Mesendoderm (in vitro differentiated cells): Measurements from ENCODE around the gene INPP5F.

ENCODE experiments used
- DNase-seq: peaks from one replicate; pipeline ENCODE4 v3.0.0; 2013
- H2AK5ac ChIP-seq: 2 replicates; pipeline ENCODE4 v1.6.1; 2013; ENCODE audit warnings: low read length, inconsistent platforms
- H2BK120ac ChIP-seq: 2 replicates; pipeline ENCODE4 v1.6.1; 2013; ENCODE audit warnings: low read depth, mild to moderate bottlenecking, low read length, moderate library complexity, mixed read lengths
- H2BK15ac ChIP-seq: replicated peaks from 2 replicates; pipeline ENCODE4 v1.6.1; 2013; ENCODE audit warnings: low read depth, mild to moderate bottlenecking, moderate library complexity
- H2BK5ac ChIP-seq: 2 replicates; pipeline ENCODE4 v1.6.1; 2013; ENCODE audit warnings: low read length, inconsistent platforms
- H3K18ac ChIP-seq: 2 replicates; pipeline ENCODE4 v1.6.1; 2013; ENCODE audit warnings: mild to moderate bottlenecking, low read length, mixed read lengths
- H3K23ac ChIP-seq: one replicate; pipeline ENCODE4 v1.6.1; 2013; ENCODE audit warnings: low read length
- H3K27ac ChIP-seq: 2 replicates; pipeline ENCODE4 v1.5.1; 2013; ENCODE audit warnings: low read depth, mild to moderate bottlenecking, inconsistent platforms, low read length, moderate library complexity
- H3K27me3 ChIP-seq: 2 replicates; pipeline ENCODE4 v1.6.1; 2013; ENCODE audit warnings: low read length, control low read depth, mild to moderate bottlenecking, inconsistent platforms; ENCODE audit not compliant: insufficient read depth, poor library complexity
- H3K36me3 ChIP-seq: 2 replicates; pipeline ENCODE4 v1.6.1; 2013; ENCODE audit warnings: low read length, inconsistent platforms; ENCODE audit not compliant: control insufficient read depth, insufficient read depth
- H3K4ac ChIP-seq: one replicate; pipeline ENCODE4 v1.6.1; 2013; ENCODE audit warnings: low read depth, mild to moderate bottlenecking, low read length, moderate library complexity
- H3K4me1 ChIP-seq: 2 replicates; pipeline ENCODE4 v1.6.1; 2013; ENCODE audit warnings: low read depth, low read length, inconsistent platforms; ENCODE audit not compliant: control insufficient read depth
- H3K4me2 ChIP-seq: 2 replicates; pipeline ENCODE4 v1.6.1; 2013; ENCODE audit warnings: low read length
- H3K4me3 ChIP-seq: 2 replicates; pipeline ENCODE4 v1.5.1; 2013; ENCODE audit warnings: mild to moderate bottlenecking, low read length
- H3K56ac ChIP-seq: one replicate; pipeline ENCODE4 v1.6.1; 2013; ENCODE audit warnings: low read length
- H3K79me1 ChIP-seq: 2 replicates; pipeline ENCODE4 v1.6.1; 2013; ENCODE audit warnings: low read length, inconsistent platforms
- H3K79me2 ChIP-seq: 2 replicates; pipeline ENCODE4 v1.6.1; 2013; ENCODE audit warnings: mild to moderate bottlenecking, low read length; ENCODE audit not compliant: control insufficient read depth, insufficient read depth
- H3K9ac ChIP-seq: 2 replicates; pipeline ENCODE4 v1.6.1; 2013; ENCODE audit warnings: low read length, inconsistent platforms
- H4K5ac ChIP-seq: one replicate; pipeline ENCODE4 v1.6.1; 2013; ENCODE audit warnings: low read length
- H4K8ac ChIP-seq: one replicate; pipeline ENCODE4 v1.6.1; 2013; ENCODE audit warnings: low read depth, mild to moderate bottlenecking, control low read depth, low read length, moderate library complexity
- WGBS: extraction: QIAGEN DNeasy Blood & Tissue Kit; methylation state at CpG from one replicate; pipeline ENCODE4 v1.1.7; 2013; ENCODE audit warnings: low lambda C conversion rate, missing lambda C conversion rate; ENCODE audit not compliant: insufficient coverage; ENCODE audit errors: extremely low coverage; 5-methylcytosine and 5-hydroxymethylcytosine counted together

INPP5F gene

GRCh38 chr10:119801998-119802538, 76.2 kb downstream of the INPP5F start:
- Histone ChIP-seq H2BK15ac (no peak overlapping the region), H2AK5ac (no peak overlapping the region)

GRCh38 chr10:119803264-119803663, 77.4 kb downstream of the INPP5F start:
- H3K56ac ChIP-seq = no peak overlapping the region
- H3K4me3 ChIP-seq = no peak overlapping the region
- H3K23ac ChIP-seq = no peak overlapping the region
- H2BK120ac ChIP-seq = no peak overlapping the region
- H3K4me2 ChIP-seq = no peak overlapping the region
- no peak overlapping the region for H3K27ac ChIP-seq
- H4K5ac ChIP-seq = no peak overlapping the region
- DNase-seq = no peak
- no peak overlapping the region for H3K4ac ChIP-seq
- H3K36me3 ChIP-seq = no peaks in the 10 kb centered on the region
- H2BK15ac ChIP-seq = no peak overlapping the region
- no peak overlapping the region for H3K9ac ChIP-seq
- no peaks in the 10 kb centered on the region for H3K4me1 ChIP-seq
- WGBS = no CpG with 5 or more reads among the region's 1 CpG
- no peak overlapping the region for H4K8ac ChIP-seq
- H2AK5ac ChIP-seq = no peak overlapping the region
- no peak overlapping the region for H2BK5ac ChIP-seq
- H3K79me1 ChIP-seq = no peaks in the 10 kb centered on the region
- no peak overlapping the region for H3K18ac ChIP-seq
- H3K79me2 ChIP-seq = no peaks in the 10 kb centered on the region
- H3K27me3 ChIP-seq = no peaks in the 10 kb centered on the region

More at GRCh38 chr10:119801998-119802538, 76.2 kb downstream of the INPP5F start:
- no peak overlapping the region for H4K8ac ChIP-seq
- no peak overlapping the region for H3K18ac ChIP-seq
- H3K36me3 ChIP-seq = no peaks in the 10 kb centered on the region
- no peaks in the 10 kb centered on the region for H3K79me1 ChIP-seq
- no peaks in the 10 kb centered on the region for H3K79me2 ChIP-seq
- no peak overlapping the region for H3K23ac ChIP-seq
- DNase-seq = no peak
- no peak overlapping the region for H2BK5ac ChIP-seq
- H3K4me2 ChIP-seq = no peak overlapping the region
- no peak overlapping the region for H4K5ac ChIP-seq
- no peaks in the 10 kb centered on the region for H3K4me1 ChIP-seq
- no peak overlapping the region for H3K4me3 ChIP-seq
- H3K56ac ChIP-seq = no peak overlapping the region
- no peak overlapping the region for H3K27ac ChIP-seq
- H3K27me3 ChIP-seq = no peaks in the 10 kb centered on the region
- H3K9ac ChIP-seq = no peak overlapping the region
- no peak overlapping the region for H2BK120ac ChIP-seq
- no peak overlapping the region for H3K4ac ChIP-seq
- WGBS = no CpG with 5 or more reads among the region's 6 CpGs

- whole genome bisulfite sequencing = no CpG with 5 or more reads among the region's 5 CpGs
- H3K18ac ChIP-seq = no peak overlapping the region
- no peaks in the 10 kb centered on the region for H3K27me3 ChIP-seq
- H3K4me3 ChIP-seq = no peak overlapping the region
- H2BK15ac ChIP-seq = no peak overlapping the region
- no peaks in the 10 kb centered on the region for H3K36me3 ChIP-seq
- H3K9ac ChIP-seq = no peak overlapping the region
- no peak overlapping the region for H3K56ac ChIP-seq
- H3K4me1 ChIP-seq = no peaks in the 10 kb centered on the region
- H3K4me2 ChIP-seq = no peak overlapping the region
- no peak overlapping the region for H2BK5ac ChIP-seq
- H4K5ac ChIP-seq = no peak overlapping the region
- no peak overlapping the region for H2AK5ac ChIP-seq
- no peaks in the 10 kb centered on the region for H3K79me2 ChIP-seq
- H3K4ac ChIP-seq = no peak overlapping the region
- H4K8ac ChIP-seq = no peak overlapping the region
- H2BK120ac ChIP-seq = no peak overlapping the region
- no peak overlapping the region for H3K27ac ChIP-seq
- DNase-seq = no peak
- no peaks in the 10 kb centered on the region for H3K79me1 ChIP-seq
- H3K23ac ChIP-seq = no peak overlapping the region
These were observed 79.9 kb downstream of the INPP5F start for GRCh38 chr10:119805702-119806230.

GRCh38 chr10:119806334-119807130, 80.7 kb downstream of the INPP5F start:
- H3K27me3 ChIP-seq = no peaks in the 10 kb centered on the region
- no CpG with 5 or more reads among the region's 11 CpGs for WGBS
- no peak overlapping the region for H2BK120ac ChIP-seq
- H2BK5ac ChIP-seq = no peak overlapping the region
- no peak overlapping the region for H3K56ac ChIP-seq
- no peaks in the 10 kb centered on the region for H3K36me3 ChIP-seq
- H3K18ac ChIP-seq = no peak overlapping the region
- H3K4me1 ChIP-seq = no peaks in the 10 kb centered on the region
- H3K9ac ChIP-seq = no peak overlapping the region
- H3K79me1 ChIP-seq = no peaks in the 10 kb centered on the region
- no peak overlapping the region for H3K4me3 ChIP-seq
- H3K79me2 ChIP-seq = no peaks in the 10 kb centered on the region
- no peak overlapping the region for H4K5ac ChIP-seq
- no peak overlapping the region for H3K27ac ChIP-seq
- H3K4me2 ChIP-seq = no peak overlapping the region
- H2BK15ac ChIP-seq = no peak overlapping the region
- no peak overlapping the region for H3K4ac ChIP-seq
- H2AK5ac ChIP-seq = no peak overlapping the region
- peak; percentile 54 for DNase-seq
- H4K8ac ChIP-seq = no peak overlapping the region
- no peak overlapping the region for H3K23ac ChIP-seq

- Histone ChIP-seq H2AK5ac (no peak overlapping the region), H3K79me1 (no peaks in the 10 kb centered on the region), H3K23ac (no peak overlapping the region), H3K79me2 (no peaks in the 10 kb centered on the region), H3K56ac (no peak overlapping the region), H3K4me2 (no peak overlapping the region), H2BK120ac (no peak overlapping the region), H3K36me3 (no peaks in the 10 kb centered on the region), H2BK5ac (no peak overlapping the region), H3K9ac (no peak overlapping the region), H2BK15ac (no peak overlapping the region), H3K27me3 (no peaks in the 10 kb centered on the region), H3K4me1 (no peaks in the 10 kb centered on the region), H4K8ac (no peak overlapping the region), H3K27ac (no peak overlapping the region), H3K18ac (no peak overlapping the region), H3K4me3 (no peak overlapping the region), H4K5ac (no peak overlapping the region), H3K4ac (no peak overlapping the region)
- no CpG with 5 or more reads among the region's 3 CpGs for WGBS
- no peak for DNase-seq
These were observed 82.3 kb downstream of the INPP5F start for GRCh38 chr10:119807960-119808697.
